ACC112 (cell line): ENCODE data around the gene GJB3.
A peak's percentile ranks its signal among the peaks of the same experiment; 100 is the strongest.
"Not testable (repeated sequence)": the region's sequence is repeated elsewhere in the genome, so short reads cannot be mapped to it uniquely, and the experiment has no call there.

Experiments
- H2AFZ ChIP-seq: fragments of 200-600 bp; sonication (generic); one replicate; pipeline ENCODE4 v1.6.0; 2017; ENCODE audit warnings: antibody characterized with exemption, low read length; ENCODE audit not compliant: unreplicated experiment
- H3K27ac ChIP-seq: fragments of 200-600 bp; sonication (generic); 2 replicates; pipeline ENCODE4 v1.5.1; 2014; ENCODE audit warnings: low read depth, mild to moderate bottlenecking, antibody characterized with exemption, low read length, moderate library complexity
- H3K27me3 ChIP-seq: fragments of 200-600 bp; sonication (generic); 2 replicates; pipeline ENCODE4 v1.6.1; 2014; ENCODE audit warnings: mild to moderate bottlenecking, antibody characterized with exemption, low read length, moderate library complexity, mixed read lengths; ENCODE audit not compliant: insufficient read depth
- H3K36me3 ChIP-seq: fragments of 200-600 bp; sonication (generic); 2 replicates; pipeline ENCODE4 v1.6.1; 2016; ENCODE audit warnings: mild to moderate bottlenecking, antibody characterized with exemption, low read length, moderate library complexity, mixed read lengths; ENCODE audit not compliant: insufficient read depth
- H3K4me1 ChIP-seq: fragments of 200-600 bp; sonication (generic); one replicate; pipeline ENCODE4 v1.6.1; 2016; ENCODE audit warnings: low read length, mixed read lengths; ENCODE audit not compliant: insufficient read depth, unreplicated experiment, control insufficient read depth
- H3K4me3 ChIP-seq: fragments of 200-600 bp; sonication (generic); 2 replicates; pipeline ENCODE4 v1.5.1; 2014; ENCODE audit warnings: mild to moderate bottlenecking, low read depth, low read length
- H3K79me2 ChIP-seq: fragments of 200-600 bp; sonication (generic); one replicate; pipeline ENCODE4 v1.6.0; 2016; ENCODE audit warnings: low read length; ENCODE audit not compliant: control insufficient read depth, unreplicated experiment, insufficient read depth

The GJB3 gene

GRCh38 chr1:34759503-34760357 lies 21.3 kb upstream of the GJB3 start, which contains the start of gene GJB4:
TSS of gene GJB4 (plus strand) at chr1:34759740. CDS start at chr1:34761255, 1,515 bp downstream.
- Histone ChIP-seq H3K79me2 (no peaks in the 10 kb centered on the region), H3K4me3 (no peak within 1 kb of the TSS), H3K36me3 (no peaks in the 10 kb centered on the region), H3K27ac (no peak within 1 kb of the TSS), H2AFZ (no peak within 1 kb of the TSS), H3K27me3 (peaks cover 3% of the 10 kb centered on the region; the same call in 1 of the 2 replicates), H3K4me1 (peaks cover 13% of the 10 kb centered on the region)

- H2AFZ ChIP-seq, result no peak overlapping the region
- no peak overlapping the region for H3K27ac ChIP-seq
- peaks cover 5% of the 10 kb centered on the region; the same call in 1 of the 2 replicates for H3K27me3 ChIP-seq
- no peaks in the 10 kb centered on the region for H3K79me2 ChIP-seq
- no peak overlapping the region for H3K4me3 ChIP-seq
- H3K4me1 ChIP-seq, result peaks cover 13% of the 10 kb centered on the region
- H3K36me3 ChIP-seq, result no peaks in the 10 kb centered on the region
Measured at GRCh38 chr1:34761176-34761761, 19.7 kb upstream of the GJB3 start.

GRCh38 chr1:34761776-34762307 lies 19.2 kb upstream of the GJB3 start:
- Histone ChIP-seq H3K27ac (no peak overlapping the region), H3K27me3 (peaks cover 5% of the 10 kb centered on the region; the same call in 1 of the 2 replicates), H3K4me1 (peaks cover 13% of the 10 kb centered on the region), H2AFZ (no peak overlapping the region), H3K79me2 (no peaks in the 10 kb centered on the region), H3K4me3 (no peak overlapping the region), H3K36me3 (no peaks in the 10 kb centered on the region)

GRCh38 chr1:34762474-34763141 lies 18.4 kb upstream of the GJB3 start:
- peaks cover 13% of the 10 kb centered on the region for H3K4me1 ChIP-seq
- peaks cover 5% of the 10 kb centered on the region; the same call in 1 of the 2 replicates for H3K27me3 ChIP-seq
- H3K4me3 ChIP-seq, result no peak overlapping the region
- H2AFZ ChIP-seq, result no peak overlapping the region
- H3K79me2 ChIP-seq, result no peaks in the 10 kb centered on the region
- H3K27ac ChIP-seq, result no peak overlapping the region
- H3K36me3 ChIP-seq, result no peaks in the 10 kb centered on the region

GRCh38 chr1:34763142-34763781 lies 17.8 kb upstream of the GJB3 start:
- peaks cover 5% of the 10 kb centered on the region; the same call in 1 of the 2 replicates for H3K27me3 ChIP-seq
- H3K4me3 ChIP-seq, result peak overlapping the region; percentile 27; the same call in 1 of the 2 replicates
- H3K4me1 ChIP-seq, result peaks cover 13% of the 10 kb centered on the region
- no peaks in the 10 kb centered on the region for H3K36me3 ChIP-seq
- H2AFZ ChIP-seq, result no peak overlapping the region
- H3K79me2 ChIP-seq, result no peaks in the 10 kb centered on the region
- no peak overlapping the region for H3K27ac ChIP-seq

GRCh38 chr1:34768856-34769255 lies 12.2 kb upstream of the GJB3 start:
- Histone ChIP-seq H3K4me3 (no peak overlapping the region), H3K79me2 (no peaks in the 10 kb centered on the region), H3K4me1 (peaks cover 14% of the 10 kb centered on the region), H2AFZ (no peak overlapping the region), H3K36me3 (no peaks in the 10 kb centered on the region), H3K27me3 (peaks cover 5% of the 10 kb centered on the region; the same call in 1 of the 2 replicates), H3K27ac (no peak overlapping the region)

- H3K27ac ChIP-seq, result no peak overlapping the region
- no peaks in the 10 kb centered on the region for H3K79me2 ChIP-seq
- peaks cover 11% of the 10 kb centered on the region for H3K4me1 ChIP-seq
- H3K4me3 ChIP-seq, result no peak overlapping the region
- H2AFZ ChIP-seq, result no peak overlapping the region
- no peaks in the 10 kb centered on the region for H3K36me3 ChIP-seq
- no peaks in the 10 kb centered on the region; the same call in 1 of the 2 replicates for H3K27me3 ChIP-seq
Measured at GRCh38 chr1:34770891-34771504, 10.0 kb upstream of the GJB3 start.

GRCh38 chr1:34771573-34772371 lies 9.2 kb upstream of the GJB3 start:
- H2AFZ ChIP-seq, result no peak overlapping the region
- H3K27me3 ChIP-seq, result no peaks in the 10 kb centered on the region
- no peaks in the 10 kb centered on the region for H3K79me2 ChIP-seq
- peaks cover 11% of the 10 kb centered on the region for H3K4me1 ChIP-seq
- no peak overlapping the region for H3K4me3 ChIP-seq
- no peaks in the 10 kb centered on the region for H3K36me3 ChIP-seq
- H3K27ac ChIP-seq, result no peak overlapping the region

- H3K4me1 ChIP-seq, result peaks cover 11% of the 10 kb centered on the region
- not testable (repeated sequence) for H2AFZ ChIP-seq, H3K27ac ChIP-seq, H3K36me3 ChIP-seq, H3K4me3 ChIP-seq, H3K79me2 ChIP-seq, H3K27me3 ChIP-seq
Measured at GRCh38 chr1:34773114-34773513, 7.9 kb upstream of the GJB3 start.
